GM21367 (cell line): ENCODE results near the gene TMIGD3.
A peak's percentile ranks its signal among the peaks of the same experiment; 100 is the strongest.

Experiments
- ATAC-seq: cut with Tn5 transposase; IDR thresholded peaks from one replicate; pipeline ENCODE4 v1.9.1; 2021; ENCODE audit not compliant: unreplicated experiment

TMIGD3 gene

GRCh38 chr1:111475701-111476100 lies 27.7 kb downstream of the TMIGD3 start:
- ATAC-seq = no peak

GRCh38 chr1:111474521-111474920 lies 28.9 kb downstream of the TMIGD3 start:
- no peak for ATAC-seq

GRCh38 chr1:111474106-111474505 lies 29.3 kb downstream of the TMIGD3 start:
- ATAC-seq = no peak

GRCh38 chr1:111471538-111471937 lies 31.9 kb downstream of the TMIGD3 start:
- ATAC-seq = no peak

- ATAC-seq = peak; percentile 56
Observed at GRCh38 chr1:111471012-111471411, 32.4 kb downstream of the TMIGD3 start.

GRCh38 chr1:111470596-111470995 lies 32.8 kb downstream of the TMIGD3 start:
- ATAC-seq = no peak

- no peak for ATAC-seq
Observed at GRCh38 chr1:111469539-111469938, 33.9 kb downstream of the TMIGD3 start.

- ATAC-seq = no peak
Observed at GRCh38 chr1:111468717-111469100, 34.7 kb downstream of the TMIGD3 start.

GRCh38 chr1:111467865-111468716 lies 35.3 kb downstream of the TMIGD3 start:
- ATAC-seq = no peak

- ATAC-seq = no peak
Observed at GRCh38 chr1:111466480-111466879, 37.0 kb downstream of the TMIGD3 start.

GRCh38 chr1:111465754-111466153 lies 37.7 kb downstream of the TMIGD3 start:
- ATAC-seq = no peak

GRCh38 chr1:111463029-111463683 lies 40.3 kb downstream of the TMIGD3 start:
- ATAC-seq = no peak

- no peak for ATAC-seq
Observed at GRCh38 chr1:111462370-111463028, 40.9 kb downstream of the TMIGD3 start.

GRCh38 chr1:111461765-111462164 lies 41.7 kb downstream of the TMIGD3 start:
- ATAC-seq = no peak

- ATAC-seq = no peak
Observed at GRCh38 chr1:111455642-111456031, 47.8 kb downstream of the TMIGD3 start.

- ATAC-seq = no peak
Observed at GRCh38 chr1:111454859-111455641, 48.4 kb downstream of the TMIGD3 start.

GRCh38 chr1:111453706-111454105 lies 49.7 kb downstream of the TMIGD3 start:
- no peak for ATAC-seq

GRCh38 chr1:111452581-111452980 lies 50.9 kb downstream of the TMIGD3 start:
- no peak for ATAC-seq

- ATAC-seq = no peak
Observed at GRCh38 chr1:111450185-111450584, 53.2 kb downstream of the TMIGD3 start.

- no peak for ATAC-seq
Observed at GRCh38 chr1:111449703-111450017, 53.8 kb downstream of the TMIGD3 start.
